HL-60/S4 treated with phorbol 12-myristate 13-acetate at 8.2 ng/mL for 4 days and 3 days (cell line): ENCODE measurements around the gene RAMACL.
"Not testable (repeated sequence)": the region's sequence is repeated elsewhere in the genome, so short reads cannot be mapped to it uniquely, and the experiment has no call there.

Source experiments
- in situ Hi-C: fragments of 300-500 bp; cut with MboI; formaldehyde crosslinking; loops from 2 replicates; pipeline ENCODE4 v1.15.0; 2022; ENCODE audit warnings: low sequenced_read_pairs

RAMACL gene

DNA sequence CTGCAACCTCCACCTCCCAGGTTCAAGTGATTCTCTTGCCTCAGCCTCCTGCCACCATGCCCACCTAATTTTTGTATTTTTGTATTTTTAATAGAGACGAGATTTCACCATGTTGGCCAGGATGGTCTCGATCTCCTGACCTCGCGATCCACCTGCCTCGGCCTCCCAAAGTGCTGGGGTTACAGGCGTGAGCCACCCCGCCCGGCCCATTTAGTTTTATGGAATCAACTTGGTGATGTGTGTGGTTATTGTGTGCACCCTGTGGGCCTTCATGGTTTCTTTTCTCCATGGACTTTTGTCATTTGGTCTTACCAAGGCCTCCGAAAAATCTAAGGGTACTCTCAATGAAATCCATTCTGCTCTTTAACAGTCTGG, 47.5 kb downstream of the RAMACL start:
- in situ Hi-C loops = not testable (repeated sequence)

DNA sequence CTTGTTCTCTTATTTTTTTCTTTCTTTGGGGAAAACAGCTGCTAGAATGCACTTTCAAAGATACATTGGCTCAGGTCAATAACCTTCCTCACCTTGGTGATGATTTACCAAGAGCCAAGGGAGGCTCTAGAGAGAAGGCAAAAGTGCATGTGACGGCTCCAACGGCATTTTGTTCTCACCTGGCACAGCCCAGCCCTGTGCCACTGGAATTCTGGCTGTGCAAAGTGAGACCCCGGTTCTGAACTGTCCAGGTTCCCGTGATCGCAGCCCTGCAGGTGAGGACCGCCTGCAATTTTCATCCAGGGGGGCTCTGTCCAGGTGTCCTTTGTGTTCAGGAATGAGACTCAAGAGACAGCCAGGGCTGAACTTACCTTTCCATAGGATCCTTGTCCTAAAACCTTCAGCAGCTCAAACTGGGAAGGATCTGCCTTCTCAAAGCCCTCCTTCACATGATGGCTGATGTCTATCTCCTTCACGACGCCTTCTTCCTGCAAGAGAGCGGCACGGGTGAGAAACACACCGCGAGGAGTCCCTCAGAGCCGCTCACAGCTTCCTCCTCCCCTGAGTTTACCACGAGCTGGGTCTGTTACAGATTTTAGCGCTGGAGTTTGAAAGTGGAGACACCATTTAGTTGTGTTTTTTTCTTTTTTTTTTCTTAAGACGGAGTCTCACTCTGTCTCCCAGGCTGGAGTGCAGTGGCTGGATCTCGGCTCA, 48.0 kb downstream of the RAMACL start:
- in situ Hi-C loops = no loop called here

DNA sequence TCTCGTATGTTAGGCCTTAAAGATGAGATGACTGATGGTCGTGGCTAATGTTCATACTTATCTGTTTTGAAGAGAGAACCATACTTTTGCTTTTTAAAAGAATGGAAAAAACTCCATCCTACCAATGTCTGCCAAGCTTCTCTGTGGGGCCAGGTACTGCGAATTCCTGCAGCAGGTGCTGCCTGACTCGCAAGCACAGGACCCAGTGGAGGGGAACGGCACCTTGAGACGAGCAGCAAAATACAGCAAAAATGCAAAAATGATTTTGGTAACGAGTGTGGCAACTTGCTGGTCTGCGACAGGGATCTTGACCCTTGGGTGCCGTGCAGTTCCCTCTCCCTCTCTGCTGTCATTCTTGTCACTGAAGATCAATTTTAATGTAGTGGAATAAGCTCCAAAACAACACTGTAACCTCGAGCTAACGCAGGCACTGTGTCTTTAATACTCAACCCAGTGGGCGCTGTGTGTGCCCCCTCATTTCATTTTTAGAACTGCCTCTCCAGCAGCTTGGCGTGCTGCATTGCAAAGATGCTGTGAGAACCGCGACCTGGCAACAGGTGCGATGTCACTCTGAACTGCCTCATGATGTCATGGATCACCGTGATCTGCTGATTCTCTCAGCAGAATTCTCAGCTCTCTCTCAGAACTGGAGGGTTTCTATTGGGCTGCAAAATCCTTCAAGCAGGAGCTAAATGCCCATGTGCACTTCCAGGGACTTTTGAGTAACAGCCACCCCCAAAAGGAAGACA, 51.6 kb downstream of the RAMACL start:
- in situ Hi-C loops = no loop called here

DNA sequence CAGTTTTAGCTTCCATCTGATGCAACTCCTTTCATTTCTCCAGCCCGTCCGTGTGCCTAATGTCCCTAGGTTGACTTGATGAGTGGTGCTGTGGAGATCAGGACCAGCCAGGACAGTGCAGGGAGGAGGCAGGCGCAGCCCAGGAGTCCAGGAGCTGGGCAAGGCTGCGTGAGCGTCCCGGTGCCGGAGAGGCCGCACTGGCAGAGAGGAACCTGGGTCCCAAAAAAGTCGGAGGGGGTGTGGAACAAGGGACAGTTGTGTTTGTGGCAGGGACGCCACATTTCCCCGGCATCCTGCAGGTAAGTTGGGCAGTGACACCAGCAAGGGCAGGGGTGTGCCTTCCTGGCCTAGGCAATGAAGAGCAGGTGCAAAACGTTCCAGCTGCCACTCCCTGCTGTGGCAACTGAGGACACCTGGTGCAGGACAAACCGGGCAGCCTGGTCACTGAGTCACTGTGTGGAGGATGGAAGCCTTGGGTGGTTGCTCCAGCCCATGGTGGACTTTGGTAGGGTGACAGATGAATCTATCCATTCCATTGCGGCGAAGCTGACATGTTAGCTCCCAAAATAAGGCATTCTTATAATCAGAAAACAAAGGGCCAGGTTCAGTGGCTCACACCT, 53.2 kb downstream of the RAMACL start:
- in situ Hi-C loops = no loop called here
